RPMI8226 (cell line): ENCODE measurements around the gene NCL.
"Not testable (repeated sequence)": the region's sequence is repeated elsewhere in the genome, so short reads cannot be mapped to it uniquely, and the experiment has no call there.

ENCODE experiments used
- DNase-seq: peaks from one replicate; pipeline ENCODE4 v3.0.0-alpha.2; 2015

Gene NCL

GRCh38 chr2:231427116-231427515 is 37.2 kb downstream of the NCL start:
- DNase-seq = no peak

GRCh38 chr2:231425811-231426703 is 38.2 kb downstream of the NCL start:
- DNase-seq = peak; percentile 16

- no peak for DNase-seq
Measured at GRCh38 chr2:231425291-231425810, 38.9 kb downstream of the NCL start.

GRCh38 chr2:231423176-231423575 is 41.1 kb downstream of the NCL start:
- DNase-seq = no peak

- no peak for DNase-seq
Measured at GRCh38 chr2:231422056-231422455, 42.2 kb downstream of the NCL start.

- DNase-seq = no peak
Measured at GRCh38 chr2:231421051-231421580, 43.2 kb downstream of the NCL start.

- no peak for DNase-seq
Measured at GRCh38 chr2:231418820-231419640, 45.3 kb downstream of the NCL start.

- DNase-seq = no peak
Measured at GRCh38 chr2:231415029-231415428, 49.3 kb downstream of the NCL start.

GRCh38 chr2:231413921-231414476 is 50.3 kb downstream of the NCL start:
- no peak for DNase-seq

GRCh38 chr2:231413456-231413855 is 50.8 kb downstream of the NCL start:
- DNase-seq = no peak

- DNase-seq = no peak
Measured at GRCh38 chr2:231412618-231412963, 51.7 kb downstream of the NCL start.

GRCh38 chr2:231411831-231412617 is 52.3 kb downstream of the NCL start:
- peak; percentile 70 for DNase-seq

GRCh38 chr2:231411237-231411636 is 53.0 kb downstream of the NCL start:
- DNase-seq = no peak

GRCh38 chr2:231410293-231411004 is 53.8 kb downstream of the NCL start:
- DNase-seq = no peak

- DNase-seq = no peak
Measured at GRCh38 chr2:231409776-231410175, 54.5 kb downstream of the NCL start.

GRCh38 chr2:231408304-231408703 is 56.0 kb downstream of the NCL start:
- not testable (repeated sequence) for DNase-seq

- DNase-seq = not testable (repeated sequence)
Measured at GRCh38 chr2:231407686-231408085, 56.6 kb downstream of the NCL start.

- DNase-seq = not testable (repeated sequence)
Measured at GRCh38 chr2:231405601-231406367, 58.5 kb downstream of the NCL start.

- not testable (repeated sequence) for DNase-seq
Measured at GRCh38 chr2:231404183-231404578, 60.1 kb downstream of the NCL start.
